DOHH2 (cell line): ENCODE data around the gene CYB5B.

Experiments
- EZH2phosphoT487 ChIP-seq: fragments of 200-600 bp; sonication (generic); IDR thresholded peaks from 2 replicates; pipeline ENCODE4 v1.6.1; 2017; ENCODE audit warnings: borderline replicate concordance, mild to moderate bottlenecking, antibody characterized with exemption, low read length, moderate library complexity, mixed read lengths
- TF ChIP-seq, protein P1 (sequence below): fragments of 200-600 bp; sonication (generic); IDR thresholded peaks from one replicate; pipeline ENCODE4 v1.5.1; 2014; ENCODE audit warnings: antibody characterized with exemption, mild to moderate bottlenecking, low read depth, low read length; ENCODE audit not compliant: poor library complexity, severe bottlenecking

DNA sequence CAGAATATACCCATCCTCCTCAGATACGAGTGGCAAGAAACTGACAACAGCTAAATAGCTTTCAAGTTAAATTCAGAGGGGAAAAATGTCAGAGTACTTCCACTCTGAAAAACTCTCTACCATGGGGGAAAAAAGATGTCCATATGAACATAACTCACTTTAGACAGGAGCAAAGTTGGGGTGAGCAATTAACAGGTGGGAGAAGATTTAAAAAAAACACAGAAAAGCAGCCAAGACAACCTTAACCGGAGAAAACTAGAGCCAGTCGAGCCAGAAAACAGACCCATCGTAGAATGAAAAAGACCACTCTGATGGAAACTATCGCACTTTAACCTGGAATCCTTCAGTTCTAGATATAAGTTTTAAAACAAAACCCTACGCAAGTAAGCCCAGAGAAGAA, 39.4 kb upstream of the CYB5B start:
- TF ChIP-seq, protein P1, sequence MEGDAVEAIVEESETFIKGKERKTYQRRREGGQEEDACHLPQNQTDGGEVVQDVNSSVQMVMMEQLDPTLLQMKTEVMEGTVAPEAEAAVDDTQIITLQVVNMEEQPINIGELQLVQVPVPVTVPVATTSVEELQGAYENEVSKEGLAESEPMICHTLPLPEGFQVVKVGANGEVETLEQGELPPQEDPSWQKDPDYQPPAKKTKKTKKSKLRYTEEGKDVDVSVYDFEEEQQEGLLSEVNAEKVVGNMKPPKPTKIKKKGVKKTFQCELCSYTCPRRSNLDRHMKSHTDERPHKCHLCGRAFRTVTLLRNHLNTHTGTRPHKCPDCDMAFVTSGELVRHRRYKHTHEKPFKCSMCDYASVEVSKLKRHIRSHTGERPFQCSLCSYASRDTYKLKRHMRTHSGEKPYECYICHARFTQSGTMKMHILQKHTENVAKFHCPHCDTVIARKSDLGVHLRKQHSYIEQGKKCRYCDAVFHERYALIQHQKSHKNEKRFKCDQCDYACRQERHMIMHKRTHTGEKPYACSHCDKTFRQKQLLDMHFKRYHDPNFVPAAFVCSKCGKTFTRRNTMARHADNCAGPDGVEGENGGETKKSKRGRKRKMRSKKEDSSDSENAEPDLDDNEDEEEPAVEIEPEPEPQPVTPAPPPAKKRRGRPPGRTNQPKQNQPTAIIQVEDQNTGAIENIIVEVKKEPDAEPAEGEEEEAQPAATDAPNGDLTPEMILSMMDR = no peak
- TF ChIP-seq EZH2phosphoT487 = no peak
